ENCODE results near the gene KRTAP1-4.

KRTAP1-4 gene

DNA sequence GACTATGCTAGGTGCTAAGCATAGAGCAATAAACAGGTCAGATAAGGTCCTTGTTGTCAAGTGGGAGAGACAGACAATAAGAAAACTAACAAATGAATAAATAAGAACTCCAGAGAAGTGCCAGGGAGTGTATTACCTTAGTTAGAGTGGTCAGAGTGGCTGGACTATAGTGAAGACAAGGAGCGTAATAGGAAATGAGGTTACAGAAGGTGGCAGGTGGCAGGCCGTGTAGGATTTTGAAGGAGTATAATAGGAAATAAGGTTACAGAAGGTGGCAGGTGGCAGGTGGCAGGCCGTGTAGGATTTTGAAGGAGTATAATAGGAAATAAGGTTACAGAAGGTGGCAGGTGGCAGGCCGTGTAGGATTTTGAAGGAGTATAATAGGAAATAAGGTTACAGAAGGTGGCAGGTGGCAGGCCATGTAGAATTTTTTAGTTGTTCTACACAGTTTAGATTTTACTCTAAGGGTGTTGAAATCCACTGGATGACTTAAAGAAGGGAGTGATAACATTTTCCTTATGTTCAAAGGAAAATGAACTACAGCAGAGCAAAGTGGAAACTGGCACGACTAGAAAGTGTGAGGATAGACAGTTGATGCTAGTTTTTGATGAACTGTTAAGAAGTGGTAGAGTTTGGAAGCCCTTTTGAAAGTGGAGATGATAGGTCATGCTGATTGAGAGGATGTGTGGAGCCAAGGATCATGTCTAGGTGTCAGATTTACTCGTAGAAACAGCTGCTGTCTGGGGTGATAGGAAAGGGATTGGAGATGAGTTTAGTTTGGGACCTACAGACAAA is 17.5 kb downstream of the KRTAP1-4 start:
- TF ChIP-seq, protein P1, sequence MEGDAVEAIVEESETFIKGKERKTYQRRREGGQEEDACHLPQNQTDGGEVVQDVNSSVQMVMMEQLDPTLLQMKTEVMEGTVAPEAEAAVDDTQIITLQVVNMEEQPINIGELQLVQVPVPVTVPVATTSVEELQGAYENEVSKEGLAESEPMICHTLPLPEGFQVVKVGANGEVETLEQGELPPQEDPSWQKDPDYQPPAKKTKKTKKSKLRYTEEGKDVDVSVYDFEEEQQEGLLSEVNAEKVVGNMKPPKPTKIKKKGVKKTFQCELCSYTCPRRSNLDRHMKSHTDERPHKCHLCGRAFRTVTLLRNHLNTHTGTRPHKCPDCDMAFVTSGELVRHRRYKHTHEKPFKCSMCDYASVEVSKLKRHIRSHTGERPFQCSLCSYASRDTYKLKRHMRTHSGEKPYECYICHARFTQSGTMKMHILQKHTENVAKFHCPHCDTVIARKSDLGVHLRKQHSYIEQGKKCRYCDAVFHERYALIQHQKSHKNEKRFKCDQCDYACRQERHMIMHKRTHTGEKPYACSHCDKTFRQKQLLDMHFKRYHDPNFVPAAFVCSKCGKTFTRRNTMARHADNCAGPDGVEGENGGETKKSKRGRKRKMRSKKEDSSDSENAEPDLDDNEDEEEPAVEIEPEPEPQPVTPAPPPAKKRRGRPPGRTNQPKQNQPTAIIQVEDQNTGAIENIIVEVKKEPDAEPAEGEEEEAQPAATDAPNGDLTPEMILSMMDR (IDR thresholded peaks at IDR 0.05) = no peak
- Histone ChIP-seq H3K27ac (no peak overlapping the region), H3K4me3 (no peak overlapping the region), H3K9me3 (no peaks in the 10 kb centered on the region), H3K27me3 (no peaks in the 10 kb centered on the region), H3K36me3 (no peaks in the 10 kb centered on the region), H3K4me1 (no peaks in the 10 kb centered on the region)
- intact Hi-C loops (cut with DNase I; ENCODE audit: low total_unique reads) = no loop called here
- DNase-seq = no peak

DNA sequence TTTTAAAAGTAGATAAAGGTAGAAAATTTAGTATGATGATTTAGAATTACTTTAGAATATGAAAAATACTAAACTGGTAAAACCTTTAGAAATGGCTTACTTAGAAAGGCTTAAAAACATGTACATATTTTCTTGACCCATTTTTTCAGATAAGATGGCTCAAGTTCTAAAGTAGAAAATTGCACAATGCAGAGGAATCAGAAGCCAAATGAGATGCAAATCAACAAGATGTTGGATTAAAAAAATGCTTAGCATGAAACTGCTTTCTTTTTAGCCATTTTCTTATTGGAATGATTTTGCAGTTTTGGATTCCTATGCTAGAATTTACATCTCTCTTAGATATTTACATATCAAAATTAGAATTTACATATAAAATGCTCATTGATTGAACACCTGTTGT is 19.6 kb downstream of the KRTAP1-4 start:
- Histone ChIP-seq H3K9me3 (no peaks in the 10 kb centered on the region), H3K27me3 (no peaks in the 10 kb centered on the region), H3K27ac (no peak overlapping the region), H3K4me3 (no peak overlapping the region), H3K36me3 (no peaks in the 10 kb centered on the region), H3K4me1 (no peaks in the 10 kb centered on the region)
- intact Hi-C loops (cut with DNase I; ENCODE audit: low total_unique reads) = no loop called here
- TF ChIP-seq, protein P1 (IDR thresholded peaks at IDR 0.05) = no peak
- DNase-seq = no peak

DNA sequence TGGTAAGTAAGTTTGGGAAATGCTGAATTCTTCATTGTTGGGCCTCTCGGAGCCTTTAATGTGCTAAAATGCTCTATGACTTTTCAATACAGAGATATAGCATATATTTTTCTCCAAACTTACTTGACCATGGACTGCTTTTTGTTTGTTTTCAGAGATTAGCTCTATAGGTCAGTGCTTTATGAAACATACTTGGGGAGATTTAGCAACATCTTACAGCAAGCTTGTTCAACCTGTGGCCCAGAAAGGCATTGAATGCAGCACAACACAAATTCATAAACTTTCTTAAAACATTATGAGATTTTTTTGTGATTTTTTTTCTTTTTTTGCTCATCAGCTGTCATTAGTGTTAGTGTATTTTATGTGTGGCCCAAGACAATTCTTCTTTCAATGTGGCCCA is 20.1 kb downstream of the KRTAP1-4 start:
- Histone ChIP-seq H3K27me3 (no peaks in the 10 kb centered on the region), H3K4me1 (no peaks in the 10 kb centered on the region), H3K27ac (no peak overlapping the region), H3K4me3 (no peak overlapping the region), H3K36me3 (no peaks in the 10 kb centered on the region), H3K9me3 (no peaks in the 10 kb centered on the region)
- TF ChIP-seq, protein P1 (IDR thresholded peaks at IDR 0.05) = no peak
- intact Hi-C loops (cut with DNase I; ENCODE audit: low total_unique reads) = no loop called here
- no peak for DNase-seq

DNA sequence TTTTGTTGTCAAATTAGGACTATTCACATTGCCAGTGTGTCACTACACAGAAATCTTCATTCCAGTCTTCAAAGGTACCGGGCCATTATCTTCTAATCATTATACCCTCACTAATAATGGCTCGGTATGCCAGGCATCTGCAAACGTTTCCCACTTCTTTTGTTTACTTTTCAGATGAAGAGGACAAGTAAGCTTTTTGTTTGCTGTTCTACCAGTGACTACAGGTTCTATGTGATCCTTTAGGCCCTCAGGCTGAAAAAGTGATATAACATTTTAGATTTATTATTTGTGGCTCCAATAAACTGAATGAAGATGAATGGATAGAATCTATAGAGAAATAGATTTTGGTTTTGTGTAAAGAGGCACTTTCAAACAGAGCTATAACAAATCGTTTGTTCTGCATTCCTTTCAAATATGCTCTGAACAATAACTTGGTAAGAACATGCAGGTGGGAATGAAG is 20.7 kb downstream of the KRTAP1-4 start:
- H3K27ac ChIP-seq = no peak overlapping the region
- intact Hi-C loops (cut with DNase I; ENCODE audit: low total_unique reads) = no loop called here
- no peaks in the 10 kb centered on the region for H3K36me3 ChIP-seq
- H3K4me3 ChIP-seq = no peak overlapping the region
- no peaks in the 10 kb centered on the region for H3K27me3 ChIP-seq
- no peaks in the 10 kb centered on the region for H3K9me3 ChIP-seq
- TF ChIP-seq, protein P1 (IDR thresholded peaks at IDR 0.05) = no peak
- DNase-seq = no peak
- no peaks in the 10 kb centered on the region for H3K4me1 ChIP-seq

DNA sequence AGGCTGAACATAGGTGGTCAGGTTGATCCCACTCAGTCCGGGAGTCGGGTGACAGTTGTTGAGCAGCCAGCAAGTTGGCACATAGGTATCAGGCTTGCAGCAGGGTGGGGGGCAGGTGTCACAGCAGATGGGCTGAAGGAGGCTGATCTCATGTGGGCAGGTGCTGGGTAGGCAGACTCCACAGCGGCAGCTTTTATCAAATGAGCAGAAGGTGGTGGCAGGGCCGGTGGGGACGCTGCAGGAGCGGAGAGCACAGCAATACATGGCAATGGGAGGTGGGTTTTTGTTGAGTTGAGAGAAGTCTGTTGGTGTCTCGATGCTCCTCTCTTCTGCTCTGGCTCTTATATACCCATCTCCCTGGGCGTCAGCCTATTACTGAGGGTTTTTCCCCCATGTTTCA is 21.2 kb downstream of the KRTAP1-4 start, which contains the start of gene KRTAP3-1:
TSS of gene KRTAP3-1 (minus strand) at position 318 of the 400 bp plus-strand sequence. CDS start at position 264, 54 bp downstream.
- Histone ChIP-seq H3K4me3 (no peak within 1 kb of the TSS), H3K4me1 (no peaks in the 10 kb centered on the region), H3K36me3 (no peaks in the 10 kb centered on the region), H3K27me3 (no peaks in the 10 kb centered on the region), H3K9me3 (no peaks in the 10 kb centered on the region), H3K27ac (no peak within 1 kb of the TSS)
- DNase-seq = no peak
- TF ChIP-seq, protein P1 (IDR thresholded peaks at IDR 0.05) = no peak
- intact Hi-C loops (cut with DNase I; ENCODE audit: low total_unique reads) = no loop called here

Data from tibial artery (tissue), 4 donors.